Muscle layer of duodenum (tissue), 2 donors: ENCODE data around the gene PEX5L.
A peak's percentile ranks its signal among the peaks of the same experiment; 100 is the strongest.
"Not testable (repeated sequence)": the region's sequence is repeated elsewhere in the genome, so short reads cannot be mapped to it uniquely, and the experiment has no call there.

ENCODE experiments used
- H3K27ac ChIP-seq: one replicate; pipeline ENCODE4 v1.7.0; 2013; ENCODE audit warnings: mild to moderate bottlenecking, low read length
- H3K27me3 ChIP-seq: one replicate; pipeline ENCODE4 v1.7.0; 2013; ENCODE audit warnings: low read depth, mild to moderate bottlenecking, control low read depth, low read length
- H3K36me3 ChIP-seq, 2 donors: one replicate each; pipeline ENCODE4 v1.7.0; 2013; ENCODE audit warnings: low read length in 2 of 2, control low read depth in 1 of 2, mild to moderate bottlenecking in 1 of 2; ENCODE audit not compliant: insufficient read depth in 2 of 2, control insufficient read depth in 1 of 2
- H3K4me1 ChIP-seq, 2 donors: one replicate each; pipeline ENCODE4 v1.7.0; 2013; ENCODE audit warnings: low read length in 2 of 2, mild to moderate bottlenecking in 2 of 2, control low read depth in 1 of 2, moderate library complexity in 1 of 2; ENCODE audit not compliant: insufficient read depth in 2 of 2, control insufficient read depth in 1 of 2
- H3K4me3 ChIP-seq, 2 donors: one replicate each; pipeline ENCODE4 v1.7.0; 2013; ENCODE audit warnings: low read length in 2 of 2, low read depth in 1 of 2, mild to moderate bottlenecking in 1 of 2
- H3K9me3 ChIP-seq, 2 donors: one replicate each; pipeline ENCODE4 v1.7.0; 2013; ENCODE audit warnings: low read length in 2 of 2, control low read depth in 1 of 2, mild to moderate bottlenecking in 1 of 2; ENCODE audit not compliant: control insufficient read depth in 1 of 2
- donor health status: healthy.

PEX5L gene

DNA sequence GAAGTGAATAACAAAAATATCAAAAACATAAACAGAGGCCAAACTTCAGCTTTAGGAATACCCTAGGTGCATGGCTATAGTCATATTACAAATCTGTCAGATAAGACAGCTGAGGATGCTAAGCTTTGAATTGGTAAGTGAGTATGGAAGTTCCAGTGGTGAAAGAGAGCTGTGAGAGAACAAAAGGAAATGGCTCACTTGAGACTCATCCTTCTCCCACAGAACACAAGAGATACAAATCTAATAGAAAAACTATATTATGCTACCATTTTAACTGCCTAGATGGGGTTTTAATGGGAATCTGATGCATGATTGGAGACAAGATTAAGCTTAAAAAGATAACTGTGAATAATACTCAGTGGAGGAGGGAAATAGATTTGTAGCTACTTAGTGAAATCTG lies 21.5 kb upstream of the PEX5L start:
- Histone ChIP-seq H3K4me1 (no peaks in the 10 kb centered on the region), H3K4me3 (no peak overlapping the region), H3K27me3 (no peaks in the 10 kb centered on the region), H3K36me3 (no peaks in the 10 kb centered on the region), H3K9me3 (no peaks in the 10 kb centered on the region), H3K27ac (no peak overlapping the region)

DNA sequence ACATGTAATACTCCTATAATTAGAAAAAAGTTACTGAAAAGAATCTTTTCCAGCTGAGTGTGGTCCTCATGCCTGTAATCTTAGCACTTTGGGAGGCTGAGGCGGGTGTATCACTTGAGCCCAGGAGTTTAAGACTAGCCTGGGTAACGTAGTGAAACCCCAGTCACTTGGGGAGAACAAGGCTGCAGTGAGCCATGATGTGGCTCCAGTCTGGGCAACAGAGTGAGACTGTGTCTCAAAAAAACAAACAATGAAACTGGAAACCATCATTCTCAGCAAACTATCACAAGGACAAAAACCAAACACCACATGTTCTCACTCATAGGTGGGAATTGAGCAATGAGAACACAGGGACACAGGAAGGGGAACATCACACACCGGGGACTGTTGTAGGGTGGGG lies 18.9 kb upstream of the PEX5L start:
- not testable (repeated sequence) for H3K27ac ChIP-seq, H3K4me3 ChIP-seq, H3K4me1 ChIP-seq, H3K9me3 ChIP-seq, H3K27me3 ChIP-seq, H3K36me3 ChIP-seq

GRCh38 chr3:180049391-180049790 lies 12.7 kb upstream of the PEX5L start:
- Histone ChIP-seq H3K4me3 (no peak overlapping the region), H3K27me3 (no peaks in the 10 kb centered on the region), H3K27ac (no peak overlapping the region), H3K4me1 (no peaks in the 10 kb centered on the region), H3K36me3 (no peaks in the 10 kb centered on the region), H3K9me3 (no peaks in the 10 kb centered on the region)

DNA sequence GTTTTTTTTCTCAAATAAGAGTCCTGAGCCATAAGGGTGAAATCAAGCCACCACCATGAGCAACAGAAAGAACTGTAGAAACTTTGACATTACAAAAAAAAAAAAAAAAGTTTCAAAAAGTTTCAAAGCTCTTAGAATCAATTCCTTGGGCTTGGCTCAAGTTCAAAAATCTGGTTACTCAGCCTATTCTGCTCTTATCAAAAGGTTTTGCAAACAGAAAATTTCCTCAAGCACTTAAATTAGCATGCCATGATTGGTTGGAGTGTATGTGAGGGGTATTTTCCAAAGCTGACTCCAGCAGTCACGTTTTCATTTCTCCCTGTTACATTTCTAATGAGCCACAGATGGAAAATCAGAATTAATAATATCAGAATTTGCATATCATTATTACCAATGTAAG lies 12.1 kb upstream of the PEX5L start:
- Histone ChIP-seq H3K36me3 (no peaks in the 10 kb centered on the region), H3K9me3 (no peaks in the 10 kb centered on the region), H3K27ac (no peak overlapping the region), H3K4me3 (no peak overlapping the region), H3K27me3 (no peaks in the 10 kb centered on the region), H3K4me1 (no peaks in the 10 kb centered on the region)

- H3K4me1 ChIP-seq, result no peaks in the 10 kb centered on the region
- H3K27ac ChIP-seq, result no peak overlapping the region
- H3K27me3 ChIP-seq, result no peaks in the 10 kb centered on the region
- no peaks in the 10 kb centered on the region for H3K9me3 ChIP-seq
- no peaks in the 10 kb centered on the region for H3K36me3 ChIP-seq
- no peak overlapping the region for H3K4me3 ChIP-seq
Observed at GRCh38 chr3:180048103-180048502, 11.4 kb upstream of the PEX5L start.

DNA sequence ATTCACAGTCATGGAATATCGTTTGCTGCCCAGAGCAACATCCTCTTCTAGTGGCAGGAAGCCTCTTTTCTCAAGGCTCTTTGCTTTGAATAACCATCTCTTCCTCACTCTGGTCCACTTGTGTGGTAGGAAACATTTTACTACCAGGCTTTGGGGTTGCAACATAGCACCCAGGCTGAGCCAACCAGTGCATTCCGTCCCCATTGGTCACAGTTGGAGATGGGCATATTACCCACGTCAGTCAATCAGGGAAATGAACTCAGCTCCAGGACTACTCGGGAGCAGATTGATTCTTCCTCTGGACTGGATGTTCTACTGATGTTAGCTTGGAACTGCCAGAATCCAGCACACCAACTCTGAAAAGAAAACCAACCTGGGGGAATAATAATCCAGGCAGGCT lies 4.2 kb upstream of the PEX5L start:
- Histone ChIP-seq H3K4me1 (peaks cover 0 to 14% of the 10 kb centered on the region in 2 donors), H3K27me3 (peaks cover 13% of the 10 kb centered on the region), H3K27ac (no peak overlapping the region), H3K36me3 (no peaks in the 10 kb centered on the region), H3K4me3 (no peak overlapping the region), H3K9me3 (no peaks in the 10 kb centered on the region)

DNA sequence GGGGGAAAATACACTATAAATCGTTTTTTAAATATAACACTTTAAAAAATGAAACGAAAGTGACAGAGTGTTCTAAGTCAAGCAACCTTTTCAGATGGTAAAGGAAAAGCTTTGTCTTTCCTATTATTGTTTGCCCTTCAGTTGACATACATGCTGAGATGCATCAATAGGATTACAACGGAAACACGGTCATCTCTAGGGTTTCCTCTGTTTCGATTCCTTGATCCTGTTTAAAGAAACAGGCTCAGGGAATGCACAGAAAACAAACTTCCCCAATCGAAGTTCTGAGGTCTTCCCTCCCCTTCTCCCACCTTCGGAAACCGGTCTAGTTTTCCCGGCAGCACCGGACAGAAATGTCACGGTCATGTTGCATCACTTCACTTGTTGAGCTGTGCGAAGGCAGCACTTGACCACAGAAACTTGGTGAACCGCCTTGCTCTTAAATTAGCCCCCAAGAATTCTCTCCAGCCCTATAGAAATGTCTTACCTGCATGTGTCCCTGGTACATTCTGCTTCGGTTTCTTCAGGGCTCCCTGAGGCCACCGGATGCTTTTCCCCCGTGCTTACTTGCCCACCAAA lies 556 bp downstream of the PEX5L start:
- H3K9me3 ChIP-seq, result no peaks in the 10 kb centered on the region
- peaks cover 0 to 15% of the 10 kb centered on the region in 2 donors for H3K4me1 ChIP-seq
- H3K27me3 ChIP-seq, result peaks cover 17% of the 10 kb centered on the region
- H3K36me3 ChIP-seq, result no peaks in the 10 kb centered on the region
- peak overlapping the region in 1 of 2 donors; percentile 57 for H3K4me3 ChIP-seq
- H3K27ac ChIP-seq, result no peak overlapping the region

DNA sequence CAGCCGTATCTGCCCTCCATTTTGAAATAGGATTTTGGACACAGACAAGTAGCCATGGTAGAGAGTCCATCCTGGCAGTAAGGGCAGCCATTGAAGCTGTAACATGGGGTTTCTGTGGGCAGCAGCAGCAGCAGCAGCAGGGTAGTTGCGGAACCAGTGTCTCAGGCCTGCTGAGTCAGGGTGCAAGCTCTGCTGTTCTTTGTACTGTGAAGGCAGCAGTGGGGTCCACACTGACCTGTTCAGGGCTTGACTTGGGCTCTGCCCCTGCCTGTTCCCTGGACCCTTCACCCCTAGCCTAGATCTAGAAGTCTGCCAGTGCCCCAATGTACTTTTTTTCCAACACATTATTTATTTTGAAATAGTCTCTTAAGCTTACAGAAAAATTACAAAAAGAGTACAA lies 9.7 kb downstream of the PEX5L start:
- Histone ChIP-seq H3K27me3 (no peaks in the 10 kb centered on the region), H3K4me3 (no peak overlapping the region), H3K4me1 (no peaks in the 10 kb centered on the region), H3K9me3 (no peaks in the 10 kb centered on the region), H3K27ac (no peak overlapping the region), H3K36me3 (no peaks in the 10 kb centered on the region)

DNA sequence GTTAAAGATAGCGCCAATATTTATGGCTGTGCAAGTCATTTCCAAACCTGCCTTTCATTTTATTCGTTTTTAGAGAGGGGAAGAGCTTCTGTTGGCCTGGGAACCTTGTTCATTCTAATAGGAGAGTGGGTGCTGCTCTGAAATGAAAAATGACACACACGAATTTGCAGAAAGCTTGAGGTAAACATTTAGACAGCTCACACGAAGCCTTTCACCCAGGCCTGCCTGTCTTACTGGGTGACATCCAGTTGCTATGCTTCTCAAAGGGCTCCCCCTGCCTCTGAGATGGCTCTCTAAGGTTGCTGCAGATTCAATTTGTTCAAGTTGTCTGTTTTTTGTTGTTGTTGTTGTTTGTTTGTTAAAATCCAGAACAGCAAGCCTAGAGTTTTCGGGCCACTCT lies 18.2 kb downstream of the PEX5L start:
- Histone ChIP-seq H3K4me1 (no peaks in the 10 kb centered on the region), H3K27ac (no peak overlapping the region), H3K27me3 (no peaks in the 10 kb centered on the region), H3K36me3 (no peaks in the 10 kb centered on the region), H3K4me3 (no peak overlapping the region), H3K9me3 (no peaks in the 10 kb centered on the region)

DNA sequence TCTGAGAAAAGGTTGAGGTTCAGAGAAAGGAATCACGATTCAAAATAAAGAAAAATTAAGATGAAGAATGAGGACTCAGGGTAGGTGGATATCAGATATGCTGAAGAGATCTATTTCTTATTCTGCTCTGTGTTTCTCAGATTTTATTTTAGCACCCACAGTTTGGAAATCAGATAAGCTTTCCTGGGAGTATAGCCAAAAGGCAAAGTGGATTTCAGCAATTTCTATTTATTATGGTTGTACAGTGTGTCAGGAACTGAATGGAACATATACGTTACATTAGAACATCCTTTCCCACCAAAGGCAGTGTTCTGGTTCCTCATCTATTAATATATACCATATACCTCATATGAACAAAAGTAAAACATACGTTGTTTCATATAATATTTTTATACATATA lies 18.9 kb downstream of the PEX5L start:
- Histone ChIP-seq H3K36me3 (no peaks in the 10 kb centered on the region), H3K27ac (no peak overlapping the region), H3K4me3 (no peak overlapping the region), H3K27me3 (no peaks in the 10 kb centered on the region), H3K4me1 (no peaks in the 10 kb centered on the region), H3K9me3 (no peaks in the 10 kb centered on the region)

GRCh38 chr3:180011927-180012326 lies 24.8 kb downstream of the PEX5L start:
- Histone ChIP-seq H3K27ac (no peak overlapping the region), H3K36me3 (no peaks in the 10 kb centered on the region), H3K4me3 (no peak overlapping the region), H3K9me3 (peaks cover 0 to 16% of the 10 kb centered on the region in 2 donors), H3K27me3 (no peaks in the 10 kb centered on the region), H3K4me1 (no peaks in the 10 kb centered on the region)

DNA sequence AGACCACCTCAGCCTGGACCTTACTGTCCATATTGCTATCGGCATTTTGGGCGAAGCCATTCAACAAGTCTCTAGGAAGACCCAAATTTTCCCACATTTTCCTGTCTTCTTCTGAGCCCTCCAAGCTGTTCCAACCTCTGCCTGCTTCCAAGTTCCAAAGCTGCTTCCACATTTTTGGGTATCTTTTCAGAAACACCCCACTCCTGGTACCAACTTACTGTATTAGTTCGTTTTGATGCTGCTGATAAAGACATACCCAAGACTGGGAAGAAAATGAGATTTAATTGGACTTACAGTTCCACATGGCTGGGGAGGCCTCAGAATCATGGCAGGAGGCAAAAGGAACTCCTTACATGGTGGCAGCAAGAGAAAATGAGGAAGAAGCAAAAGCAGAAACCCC lies 28.4 kb downstream of the PEX5L start:
- not testable (repeated sequence) for H3K4me3 ChIP-seq, H3K27ac ChIP-seq, H3K4me1 ChIP-seq, H3K27me3 ChIP-seq, H3K36me3 ChIP-seq
- H3K9me3 ChIP-seq, result peaks cover 0 to 16% of the 10 kb centered on the region in 2 donors
